RWPE2 (cell line): ENCODE results near the gene HNRNPM.
A peak's percentile ranks its signal among the peaks of the same experiment; 100 is the strongest.
"Not testable (repeated sequence)": the region's sequence is repeated elsewhere in the genome, so short reads cannot be mapped to it uniquely, and the experiment has no call there.

Experiments used
- ATAC-seq: fragments of 200-7000 bp; cut with Tn5 transposase; 3 replicates; pipeline ENCODE4 v1.9.1; 2021; ENCODE audit warnings: low read depth
- DNase-seq: peaks from one replicate; pipeline ENCODE4 v3.0.0-alpha.2; 2020; ENCODE audit warnings: low spot score
- H3K27ac ChIP-seq: fragments of 450-650 bp; 2 replicates; pipeline ENCODE4 v1.5.1; 2017; ENCODE audit warnings: mild to moderate bottlenecking; ENCODE audit not compliant: poor library complexity, severe bottlenecking
- H3K27me3 ChIP-seq: fragments of 250-450 bp; sonication (Bioruptor Pico); 2 replicates; pipeline ENCODE4 v1.5.1; 2021; ENCODE audit warnings: mild to moderate bottlenecking, moderate library complexity; ENCODE audit not compliant: insufficient read depth, poor library complexity, severe bottlenecking
- H3K36me3 ChIP-seq: fragments of 250-450 bp; sonication (Bioruptor Pico); 2 replicates; pipeline ENCODE4 v1.5.1; 2020; ENCODE audit warnings: low read depth, mild to moderate bottlenecking, moderate library complexity
- H3K4me1 ChIP-seq: fragments of 250-450 bp; sonication (Bioruptor Pico); 2 replicates; pipeline ENCODE4 v1.5.1; 2021; ENCODE audit warnings: mild to moderate bottlenecking, moderate library complexity; ENCODE audit not compliant: insufficient read depth, poor library complexity, severe bottlenecking
- H3K4me3 ChIP-seq: fragments of 250-450 bp; sonication (Bioruptor Pico); 2 replicates; pipeline ENCODE4 v1.5.1; 2021; ENCODE audit warnings: mild to moderate bottlenecking, moderate library complexity; ENCODE audit not compliant: severe bottlenecking
- H3K9me3 ChIP-seq: fragments of 250-450 bp; sonication (Bioruptor Pico); 2 replicates; pipeline ENCODE4 v1.5.1; 2021; ENCODE audit warnings: mild to moderate bottlenecking, moderate library complexity; ENCODE audit not compliant: severe bottlenecking
- TF ChIP-seq, protein P1 (sequence below): fragments of 450-650 bp; IDR thresholded peaks from one replicate; pipeline ENCODE4 v1.5.1; 2017; ENCODE audit warnings: mild to moderate bottlenecking, moderate library complexity; ENCODE audit not compliant: poor library complexity, severe bottlenecking

Gene HNRNPM

DNA sequence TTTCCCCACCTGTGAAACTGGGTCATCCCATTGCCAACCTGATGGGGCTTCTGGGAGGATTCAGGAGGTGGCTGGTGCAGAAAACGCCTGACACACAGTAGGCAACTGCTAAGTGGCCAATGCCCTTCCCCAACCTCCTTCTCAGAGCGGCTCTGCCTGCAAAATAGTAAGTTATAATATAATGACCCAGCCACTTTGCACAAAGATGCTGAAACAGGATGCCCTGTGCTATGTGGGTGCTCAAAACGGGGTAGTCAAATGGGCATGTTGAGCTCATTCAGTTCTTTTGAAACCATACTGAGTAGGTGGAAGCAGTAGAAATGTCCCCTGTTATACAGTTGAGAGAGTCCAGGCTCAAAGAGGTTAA is 31.2 kb upstream of the HNRNPM start:
- DNase-seq (no peak), ATAC-seq (no peak)
- H3K4me3 ChIP-seq, result peak overlapping the region; percentile 70
- H3K4me1 ChIP-seq, result no peaks in the 10 kb centered on the region
- H3K27ac ChIP-seq, result no peak overlapping the region
- no peaks in the 10 kb centered on the region for H3K9me3 ChIP-seq
- no peaks in the 10 kb centered on the region for H3K36me3 ChIP-seq
- no peaks in the 10 kb centered on the region for H3K27me3 ChIP-seq
- TF ChIP-seq, protein P1, sequence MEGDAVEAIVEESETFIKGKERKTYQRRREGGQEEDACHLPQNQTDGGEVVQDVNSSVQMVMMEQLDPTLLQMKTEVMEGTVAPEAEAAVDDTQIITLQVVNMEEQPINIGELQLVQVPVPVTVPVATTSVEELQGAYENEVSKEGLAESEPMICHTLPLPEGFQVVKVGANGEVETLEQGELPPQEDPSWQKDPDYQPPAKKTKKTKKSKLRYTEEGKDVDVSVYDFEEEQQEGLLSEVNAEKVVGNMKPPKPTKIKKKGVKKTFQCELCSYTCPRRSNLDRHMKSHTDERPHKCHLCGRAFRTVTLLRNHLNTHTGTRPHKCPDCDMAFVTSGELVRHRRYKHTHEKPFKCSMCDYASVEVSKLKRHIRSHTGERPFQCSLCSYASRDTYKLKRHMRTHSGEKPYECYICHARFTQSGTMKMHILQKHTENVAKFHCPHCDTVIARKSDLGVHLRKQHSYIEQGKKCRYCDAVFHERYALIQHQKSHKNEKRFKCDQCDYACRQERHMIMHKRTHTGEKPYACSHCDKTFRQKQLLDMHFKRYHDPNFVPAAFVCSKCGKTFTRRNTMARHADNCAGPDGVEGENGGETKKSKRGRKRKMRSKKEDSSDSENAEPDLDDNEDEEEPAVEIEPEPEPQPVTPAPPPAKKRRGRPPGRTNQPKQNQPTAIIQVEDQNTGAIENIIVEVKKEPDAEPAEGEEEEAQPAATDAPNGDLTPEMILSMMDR, result no peak

DNA sequence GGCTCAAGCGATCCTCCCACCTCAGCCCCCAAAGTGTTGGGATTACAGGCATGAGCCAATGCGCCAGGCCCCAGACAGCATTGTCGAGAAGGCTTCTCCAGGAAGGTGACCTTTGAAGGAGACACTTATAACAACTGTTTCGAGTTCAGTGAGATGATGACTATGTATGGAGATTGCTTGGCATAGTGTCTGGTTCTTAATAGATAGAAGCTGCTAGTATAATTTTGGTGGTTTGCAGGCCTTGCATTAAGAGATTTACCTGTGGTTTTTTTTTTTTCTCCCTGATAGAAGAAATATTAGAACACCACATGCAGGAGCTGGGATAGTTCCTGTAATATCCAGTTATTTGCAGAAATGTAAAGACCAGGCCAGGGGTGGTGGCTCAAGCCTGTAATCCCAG is 28.0 kb upstream of the HNRNPM start:
- Histone ChIP-seq H3K36me3 (no peaks in the 10 kb centered on the region), H3K27ac (no peak overlapping the region), H3K4me1 (no peaks in the 10 kb centered on the region), H3K4me3 (no peak overlapping the region), H3K27me3 (no peaks in the 10 kb centered on the region), H3K9me3 (no peaks in the 10 kb centered on the region)
- TF ChIP-seq, protein P1, result no peak
- DNase-seq, result no peak
- no peak for ATAC-seq

DNA sequence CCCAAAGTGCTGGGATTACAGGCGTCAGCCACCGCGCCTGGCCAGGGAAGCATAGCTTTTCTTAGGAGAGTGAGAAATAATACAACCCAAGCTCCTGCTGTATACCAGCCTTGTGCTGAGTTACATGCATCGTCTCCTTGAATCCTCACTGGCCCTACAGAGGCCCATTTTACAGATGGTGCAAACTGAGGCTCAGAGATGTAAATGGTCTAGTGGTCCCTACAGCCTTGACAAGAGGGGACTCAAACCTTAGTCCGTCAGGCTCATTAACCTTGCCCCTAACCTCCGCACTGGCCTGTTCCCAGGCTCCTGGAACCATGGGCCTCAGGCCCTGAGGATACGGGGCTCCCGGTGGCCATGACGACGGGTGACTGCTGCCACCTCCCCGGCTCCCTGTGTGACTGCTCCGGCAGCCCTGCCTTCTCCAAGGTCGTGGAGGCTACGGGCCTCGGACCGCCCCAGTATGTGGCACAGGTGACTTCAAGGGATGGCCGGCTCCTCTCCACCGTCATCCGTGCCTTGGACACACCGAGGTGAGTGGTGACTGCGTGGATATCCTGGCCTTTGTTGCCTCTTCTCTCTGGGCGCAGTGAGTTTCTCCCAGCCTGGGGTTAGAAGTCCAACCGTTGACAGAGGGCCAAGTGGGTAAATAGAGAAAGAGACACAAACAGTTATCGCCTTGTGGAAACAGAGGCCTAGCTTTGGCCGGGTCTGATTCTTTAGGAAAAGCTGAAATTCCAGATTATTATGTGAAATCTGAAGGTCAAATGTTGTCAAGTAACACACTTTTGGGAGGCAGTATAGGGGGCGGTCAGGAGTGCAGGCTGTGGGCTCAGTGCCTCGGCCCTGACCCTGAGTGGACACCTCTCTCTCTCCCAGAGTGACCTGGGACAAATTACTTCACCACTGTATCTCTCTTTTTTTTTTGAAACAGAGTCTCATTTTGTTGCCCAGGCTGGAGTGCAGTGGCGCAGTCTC is 23.0 kb upstream of the HNRNPM start:
- TF ChIP-seq, protein P1, result no peak
- DNase-seq (no peak), ATAC-seq (no peak)
- Histone ChIP-seq H3K9me3 (no peaks in the 10 kb centered on the region), H3K4me1 (peaks cover 9% of the 10 kb centered on the region), H3K27ac (no peak overlapping the region), H3K4me3 (no peak overlapping the region), H3K27me3 (no peaks in the 10 kb centered on the region), H3K36me3 (no peaks in the 10 kb centered on the region)

DNA sequence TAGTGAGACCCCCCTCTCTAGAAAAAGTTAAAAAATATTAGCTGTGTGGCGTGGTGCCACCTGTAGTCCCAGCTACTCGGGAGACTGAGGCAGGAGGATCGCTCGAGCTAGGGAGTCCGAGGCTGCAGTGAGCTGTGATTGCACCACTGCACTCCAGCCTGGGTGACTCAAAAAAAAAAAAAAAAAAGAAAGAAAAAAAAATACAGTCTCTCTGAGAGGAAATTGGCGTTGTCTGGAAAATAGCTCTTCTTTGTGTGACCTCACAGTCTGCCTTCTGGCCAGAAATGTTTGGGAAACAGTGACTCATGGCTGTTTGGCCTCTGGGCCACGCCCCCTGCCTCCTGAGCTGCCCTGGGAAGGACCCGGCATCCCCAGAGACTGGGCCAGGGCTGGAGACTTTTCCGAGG is 21.0 kb upstream of the HNRNPM start:
- H3K27ac ChIP-seq, result peak overlapping the region; percentile 56
- peak; percentile 86 for DNase-seq
- TF ChIP-seq, protein P1, result no peak

DNA sequence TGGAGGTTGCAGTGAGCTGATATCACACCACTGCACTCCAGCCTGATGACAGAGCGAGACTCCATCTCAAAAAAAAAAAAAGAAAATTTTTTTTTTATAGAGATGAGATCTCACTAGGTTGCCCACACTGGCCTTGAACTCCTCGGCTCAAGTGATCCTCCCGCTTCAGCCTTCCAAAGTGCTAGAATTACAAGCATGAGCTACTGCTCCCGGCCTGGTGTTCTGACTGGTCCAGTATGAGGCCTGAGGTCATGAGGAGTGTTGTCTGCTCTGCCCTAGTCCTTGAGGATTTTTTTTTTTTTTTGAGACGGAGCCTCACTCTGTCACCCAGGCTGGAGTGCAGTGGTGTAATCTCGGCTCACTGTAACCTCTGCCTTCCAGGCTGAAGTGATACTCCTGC is 19.4 kb upstream of the HNRNPM start:
- not testable (repeated sequence) for H3K27ac ChIP-seq, H3K9me3 ChIP-seq, H3K4me1 ChIP-seq, H3K36me3 ChIP-seq, H3K4me3 ChIP-seq, DNase-seq, ATAC-seq, H3K27me3 ChIP-seq

More for the DNA sequence above, 21.0 kb upstream of the HNRNPM start:
- no peaks in the 10 kb centered on the region for H3K36me3 ChIP-seq
- ATAC-seq, result peak; percentile 97
- no peaks in the 10 kb centered on the region for H3K27me3 ChIP-seq
- H3K4me1 ChIP-seq, result peaks cover 9% of the 10 kb centered on the region
- H3K9me3 ChIP-seq, result no peaks in the 10 kb centered on the region
- no peak overlapping the region for H3K4me3 ChIP-seq
